ENCODE measurements around the gene RASSF1. TPM values are rescaled to one million over a fixed set of nuclear protein-coding genes. Genes with fewer than 3 reads are reported as not detected.

RASSF1 gene
- total RNA-seq, 1 donor from 2014 or later, result 11.4 TPM

DNA sequence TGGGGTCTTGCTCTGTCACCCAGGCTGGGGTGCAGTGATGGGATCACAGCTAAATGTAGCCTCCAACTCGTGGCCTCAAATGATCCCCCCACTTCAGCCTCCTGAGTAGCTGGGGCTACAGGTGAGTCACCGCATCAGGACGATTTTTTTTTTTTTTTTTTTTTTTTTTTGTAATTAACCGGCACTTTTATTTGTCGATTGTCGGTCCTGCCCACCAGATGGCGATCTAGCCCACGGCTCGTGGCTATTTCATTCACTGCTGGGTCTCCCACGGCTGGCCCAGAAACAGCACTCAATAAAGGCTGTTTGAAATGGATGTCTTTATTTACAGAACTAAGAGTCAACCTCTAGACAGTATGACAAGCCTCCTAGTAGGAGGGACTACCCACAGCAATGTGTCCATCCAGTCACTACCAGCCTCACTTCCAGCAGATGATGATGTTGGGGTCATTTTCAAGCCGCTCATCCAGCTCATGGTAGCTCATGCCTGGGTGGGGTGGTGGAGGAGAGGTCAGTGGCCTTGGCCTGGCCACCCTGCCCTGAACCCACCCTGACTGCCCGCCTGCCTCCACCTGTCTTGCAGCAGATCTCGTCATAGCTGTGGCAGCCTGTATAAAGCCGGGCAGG, 6.7 kb upstream of the RASSF1 start:
- H3K4me1 ChIP-seq, result peaks cover 44% of the 10 kb centered on the region
- peak overlapping the region; percentile 16 for H3K27ac ChIP-seq (replicated peaks)

DNA sequence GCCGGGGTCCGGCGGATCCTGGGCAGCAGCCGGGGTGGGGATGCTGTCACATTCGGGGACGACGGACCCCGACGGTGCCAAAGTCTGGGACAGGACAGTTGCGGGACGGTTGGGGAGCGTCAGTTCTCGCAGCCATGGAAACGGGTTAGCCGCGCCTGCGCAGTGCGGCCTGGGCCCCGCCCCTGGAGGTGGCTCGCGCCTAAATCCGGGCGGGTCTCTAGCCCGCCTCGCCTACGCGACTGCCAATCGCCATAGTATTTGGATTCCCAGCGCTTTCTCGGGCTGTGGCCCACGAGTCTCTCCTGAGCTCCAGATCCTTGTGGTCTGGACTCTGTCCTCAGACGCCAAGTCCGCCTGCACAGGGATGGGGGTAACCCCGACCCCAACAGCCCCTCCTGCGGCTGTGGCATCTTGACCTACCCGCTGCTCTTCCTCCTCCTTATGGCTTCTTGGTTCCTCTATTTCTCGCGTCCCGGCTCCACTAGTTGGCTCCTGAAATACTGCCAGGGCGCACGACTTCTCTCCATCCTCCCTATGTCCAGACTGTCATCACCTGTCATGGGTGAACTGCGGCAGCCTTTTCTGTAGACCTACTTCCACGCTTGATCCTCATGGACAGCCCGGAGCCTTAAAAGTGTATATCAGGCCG, 5.1 kb upstream of the RASSF1 start, which contains the start of gene ZMYND10:
TSS of gene ZMYND10 (minus strand) at position 147 of the 649 bp plus-strand sequence. CDS start 153 bp downstream, outside the sequence.
- peaks cover 43% of the 10 kb centered on the region for H3K4me1 ChIP-seq
- intact Hi-C loops (cut with micrococcal nuclease), result loop anchor here (5.0 kb wide), 1 partner anchor 197 kb away; no protein-coding TSS in a partner anchor

More for the DNA sequence above, 6.7 kb upstream of the RASSF1 start:
- H3K36me3 ChIP-seq, result peaks cover 15% of the 10 kb centered on the region
- intact Hi-C loops (cut with micrococcal nuclease), result loop anchor here (5.0 kb wide), 1 partner anchor 195 kb away; no protein-coding TSS in a partner anchor
- TF ChIP-seq, protein P1, sequence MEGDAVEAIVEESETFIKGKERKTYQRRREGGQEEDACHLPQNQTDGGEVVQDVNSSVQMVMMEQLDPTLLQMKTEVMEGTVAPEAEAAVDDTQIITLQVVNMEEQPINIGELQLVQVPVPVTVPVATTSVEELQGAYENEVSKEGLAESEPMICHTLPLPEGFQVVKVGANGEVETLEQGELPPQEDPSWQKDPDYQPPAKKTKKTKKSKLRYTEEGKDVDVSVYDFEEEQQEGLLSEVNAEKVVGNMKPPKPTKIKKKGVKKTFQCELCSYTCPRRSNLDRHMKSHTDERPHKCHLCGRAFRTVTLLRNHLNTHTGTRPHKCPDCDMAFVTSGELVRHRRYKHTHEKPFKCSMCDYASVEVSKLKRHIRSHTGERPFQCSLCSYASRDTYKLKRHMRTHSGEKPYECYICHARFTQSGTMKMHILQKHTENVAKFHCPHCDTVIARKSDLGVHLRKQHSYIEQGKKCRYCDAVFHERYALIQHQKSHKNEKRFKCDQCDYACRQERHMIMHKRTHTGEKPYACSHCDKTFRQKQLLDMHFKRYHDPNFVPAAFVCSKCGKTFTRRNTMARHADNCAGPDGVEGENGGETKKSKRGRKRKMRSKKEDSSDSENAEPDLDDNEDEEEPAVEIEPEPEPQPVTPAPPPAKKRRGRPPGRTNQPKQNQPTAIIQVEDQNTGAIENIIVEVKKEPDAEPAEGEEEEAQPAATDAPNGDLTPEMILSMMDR (IDR thresholded peaks at IDR 0.05; ENCODE audit: borderline replicate concordance), result peak; percentile 70
- DNase-seq, result peak; percentile 61
- no peak overlapping the region for H3K4me3 ChIP-seq
- H3K9me3 ChIP-seq (replicated peaks), result no peaks in the 10 kb centered on the region
- H3K27me3 ChIP-seq (ENCODE audit: low read depth), result no peaks in the 10 kb centered on the region

GRCh38 chr3:50345008-50345407, 4.4 kb upstream of the RASSF1 start:
- Histone ChIP-seq H3K27me3 (ENCODE audit: low read depth) (peaks cover 15% of the 10 kb centered on the region), H3K4me1 (peaks cover 45% of the 10 kb centered on the region), H3K27ac (replicated peaks) (no peak overlapping the region), H3K36me3 (peaks cover 15% of the 10 kb centered on the region), H3K4me3 (peak overlapping the region; percentile 60), H3K9me3 (replicated peaks) (no peaks in the 10 kb centered on the region)
- intact Hi-C loops (cut with micrococcal nuclease), result loop anchor here (5.0 kb wide), 1 partner anchor 197 kb away; no protein-coding TSS in a partner anchor
- TF ChIP-seq, protein P1 (IDR thresholded peaks at IDR 0.05; ENCODE audit: borderline replicate concordance), result no peak
- DNase-seq, result no peak

More for the DNA sequence above, 5.1 kb upstream of the RASSF1 start, which contains the start of gene ZMYND10:
- Histone ChIP-seq H3K4me3 (peak within 1 kb of the TSS; percentile 60), H3K27ac (replicated peaks) (peak within 1 kb of the TSS; percentile 22), H3K27me3 (ENCODE audit: low read depth) (peaks cover 9% of the 10 kb centered on the region), H3K36me3 (peaks cover 15% of the 10 kb centered on the region), H3K9me3 (replicated peaks) (no peaks in the 10 kb centered on the region)
- peak; percentile 78 for DNase-seq
- TF ChIP-seq, protein P1 (IDR thresholded peaks at IDR 0.05; ENCODE audit: borderline replicate concordance), result no peak

DNA sequence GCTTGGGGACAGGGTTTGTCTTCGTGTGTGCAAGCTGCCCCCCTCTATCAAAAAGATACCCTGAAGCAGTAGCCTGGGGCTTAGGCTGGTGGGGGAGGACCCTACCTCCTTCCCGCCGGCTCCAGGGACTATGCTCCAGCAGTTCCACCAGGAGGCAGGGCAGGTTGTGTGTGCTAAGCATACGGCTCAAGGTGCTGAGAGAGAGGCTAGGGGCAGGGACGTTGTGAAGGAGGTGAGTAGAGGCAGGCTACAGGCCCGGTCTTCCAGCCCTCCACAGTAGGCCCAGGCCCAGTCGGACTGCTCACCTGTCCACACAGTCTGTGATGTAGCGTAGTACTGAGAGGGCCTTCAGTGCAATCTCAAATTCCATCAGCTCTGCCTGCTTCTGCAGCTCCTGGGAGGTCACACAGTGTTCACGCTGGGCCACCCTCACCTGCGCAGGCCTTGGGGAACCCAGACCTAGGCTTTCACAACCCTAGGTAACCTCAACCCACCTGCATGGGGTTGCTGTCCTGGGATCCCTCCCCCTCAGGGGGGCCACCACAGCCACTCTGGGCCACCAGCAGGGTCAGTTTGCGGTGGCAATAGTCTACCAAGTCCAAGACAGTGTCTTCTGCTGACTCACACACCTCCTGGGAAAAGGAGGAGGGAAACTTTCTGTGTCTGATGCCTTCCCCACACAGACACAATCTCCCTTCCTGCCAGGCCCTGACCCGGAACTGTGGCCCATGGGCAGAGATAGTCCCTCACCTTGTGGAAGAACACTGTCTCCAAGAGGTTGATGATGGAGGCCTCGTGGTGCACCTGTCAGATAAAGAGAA, 2.4 kb upstream of the RASSF1 start:
- intact Hi-C loops (cut with micrococcal nuclease), result no loop called here
- Histone ChIP-seq H3K4me3 (no peak overlapping the region), H3K27ac (replicated peaks) (no peak overlapping the region)

More for the DNA sequence above, 2.4 kb upstream of the RASSF1 start:
- Histone ChIP-seq H3K36me3 (peaks cover 7% of the 10 kb centered on the region), H3K4me1 (peaks cover 54% of the 10 kb centered on the region), H3K27me3 (ENCODE audit: low read depth) (peaks cover 15% of the 10 kb centered on the region), H3K9me3 (replicated peaks) (no peaks in the 10 kb centered on the region)
- TF ChIP-seq, protein P1 (IDR thresholded peaks at IDR 0.05; ENCODE audit: borderline replicate concordance), result no peak
- DNase-seq, result no peak
